Right atrium auricular region (tissue), 2 donors: ENCODE data around the gene EXOC3L2. TPM values are rescaled to one million over a fixed set of nuclear protein-coding genes. Genes with fewer than 3 reads are reported as not detected.

ENCODE experiments used
- DNase-seq: peaks from one replicate; pipeline ENCODE4 v3.0.0-alpha.2; 2019; ENCODE audit warnings: low spot score
- H3K27ac ChIP-seq, 2 donors: fragments of 200-600 bp; sonication (generic); 1 replicate in 1 of 2; 2 replicates in 1 of 2; pipeline ENCODE4 v1.5.1; 2016 to 2019
- H3K27me3 ChIP-seq, 2 donors: fragments of 200-600 bp; sonication (generic); one replicate each; pipeline versions ENCODE4 v1.5.1 to v1.6.0; 2017 to 2019
- H3K36me3 ChIP-seq: fragments of 200-600 bp; sonication (generic); one replicate; pipeline ENCODE4 v1.5.1; 2016
- H3K4me1 ChIP-seq, 2 donors: fragments of 200-600 bp; sonication (generic); one replicate each; pipeline versions ENCODE4 v1.5.1 to v1.6.0; 2017 to 2019
- H3K4me3 ChIP-seq, 2 donors: fragments of 200-600 bp; sonication (generic); 1 replicate in 1 of 2; 2 replicates in 1 of 2; pipeline ENCODE4 v1.5.1; 2017 to 2019; ENCODE audit warnings: mild to moderate bottlenecking in 1 of 2, moderate library complexity in 1 of 2
- H3K9me3 ChIP-seq, 2 donors: fragments of 200-600 bp; sonication (generic); one replicate each; pipeline ENCODE4 v1.5.1; 2019
- total RNA-seq, 2 donors: library from RNA; depleted of rRNA; stranded (reverse); fragments of >200 nt; gene quantifications; one replicate each; pipeline ENCODE4 v1.1.0, GENCODE V29; 2016
- TF ChIP-seq, protein P1 (sequence below), 2 donors: fragments of 200-600 bp; sonication (generic); IDR thresholded peaks; one replicate each; pipeline ENCODE4 v1.5.1; 2019; ENCODE audit warnings: antibody characterized with exemption in 2 of 2

Gene EXOC3L2
- total RNA-seq, 2 donors from 2014 or later, result 3.0 to 8.2 TPM

DNA sequence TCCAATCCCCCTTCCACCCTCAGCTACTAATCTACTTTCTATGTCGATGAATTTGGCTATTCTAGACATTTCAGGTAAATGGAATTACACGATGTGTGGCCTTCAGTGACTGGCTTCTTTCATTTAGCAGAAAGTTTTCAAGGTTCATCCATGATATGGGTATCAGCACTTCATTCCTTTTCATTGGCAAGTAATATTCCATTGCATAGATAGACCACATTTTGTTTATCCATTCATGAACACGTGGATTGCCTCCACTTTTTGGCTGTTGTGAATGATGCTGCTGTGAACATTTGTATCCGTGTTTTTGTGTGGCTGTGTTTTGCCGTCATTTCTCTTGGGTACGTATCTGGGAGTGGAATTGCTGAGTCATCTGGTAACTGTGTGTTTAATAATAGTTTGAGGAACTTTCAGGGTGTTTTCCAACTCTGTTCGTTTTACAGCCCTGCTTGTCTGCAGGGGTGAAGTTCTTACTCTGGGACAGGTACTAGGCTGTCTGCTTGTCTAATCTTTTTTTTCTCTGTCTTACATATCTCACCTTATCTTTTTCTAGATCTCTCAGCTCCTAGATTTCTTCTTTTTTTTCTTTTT is 38.3 kb upstream of the EXOC3L2 start:
- no peak overlapping the region for H3K4me3 ChIP-seq
- H3K36me3 ChIP-seq, result peaks cover 51% of the 10 kb centered on the region
- DNase-seq, result no peak
- H3K4me1 ChIP-seq, result no peaks in the 10 kb centered on the region
- H3K27ac ChIP-seq, result no peak overlapping the region
- no peaks in the 10 kb centered on the region for H3K27me3 ChIP-seq
- H3K9me3 ChIP-seq, result no peaks in the 10 kb centered on the region
- TF ChIP-seq, protein P1, sequence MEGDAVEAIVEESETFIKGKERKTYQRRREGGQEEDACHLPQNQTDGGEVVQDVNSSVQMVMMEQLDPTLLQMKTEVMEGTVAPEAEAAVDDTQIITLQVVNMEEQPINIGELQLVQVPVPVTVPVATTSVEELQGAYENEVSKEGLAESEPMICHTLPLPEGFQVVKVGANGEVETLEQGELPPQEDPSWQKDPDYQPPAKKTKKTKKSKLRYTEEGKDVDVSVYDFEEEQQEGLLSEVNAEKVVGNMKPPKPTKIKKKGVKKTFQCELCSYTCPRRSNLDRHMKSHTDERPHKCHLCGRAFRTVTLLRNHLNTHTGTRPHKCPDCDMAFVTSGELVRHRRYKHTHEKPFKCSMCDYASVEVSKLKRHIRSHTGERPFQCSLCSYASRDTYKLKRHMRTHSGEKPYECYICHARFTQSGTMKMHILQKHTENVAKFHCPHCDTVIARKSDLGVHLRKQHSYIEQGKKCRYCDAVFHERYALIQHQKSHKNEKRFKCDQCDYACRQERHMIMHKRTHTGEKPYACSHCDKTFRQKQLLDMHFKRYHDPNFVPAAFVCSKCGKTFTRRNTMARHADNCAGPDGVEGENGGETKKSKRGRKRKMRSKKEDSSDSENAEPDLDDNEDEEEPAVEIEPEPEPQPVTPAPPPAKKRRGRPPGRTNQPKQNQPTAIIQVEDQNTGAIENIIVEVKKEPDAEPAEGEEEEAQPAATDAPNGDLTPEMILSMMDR (IDR thresholded peaks at IDR 0.05), result no peak

DNA sequence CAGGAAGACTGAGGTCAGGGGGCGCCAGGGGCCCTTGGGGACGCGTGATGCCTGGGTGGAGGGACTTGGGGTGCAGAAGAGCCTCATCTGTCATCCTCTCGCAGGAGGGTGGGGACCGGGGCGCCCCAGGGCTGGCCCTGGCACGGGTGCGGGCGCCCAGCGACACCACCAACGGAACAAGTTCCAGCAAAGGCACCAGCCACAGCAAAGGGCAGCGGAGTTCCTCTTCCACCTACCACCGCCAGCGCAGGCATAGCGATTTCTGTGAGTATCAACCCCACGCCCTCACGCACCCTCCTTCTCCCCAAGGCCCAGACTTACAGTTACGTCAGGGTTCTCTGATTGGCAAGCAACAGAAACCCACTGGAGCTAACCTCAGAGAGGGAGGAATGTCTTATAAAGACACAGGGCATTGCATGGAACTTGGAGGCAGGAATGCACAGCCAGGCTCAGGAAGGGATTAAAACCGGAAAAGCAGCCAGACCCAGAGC is 35.3 kb upstream of the EXOC3L2 start:
- TF ChIP-seq, protein P1 (IDR thresholded peaks at IDR 0.05), result no peak
- Histone ChIP-seq H3K36me3 (peaks cover 52% of the 10 kb centered on the region), H3K4me3 (no peak overlapping the region), H3K27me3 (no peaks in the 10 kb centered on the region), H3K9me3 (no peaks in the 10 kb centered on the region), H3K4me1 (no peaks in the 10 kb centered on the region), H3K27ac (no peak overlapping the region)
- DNase-seq, result no peak

DNA sequence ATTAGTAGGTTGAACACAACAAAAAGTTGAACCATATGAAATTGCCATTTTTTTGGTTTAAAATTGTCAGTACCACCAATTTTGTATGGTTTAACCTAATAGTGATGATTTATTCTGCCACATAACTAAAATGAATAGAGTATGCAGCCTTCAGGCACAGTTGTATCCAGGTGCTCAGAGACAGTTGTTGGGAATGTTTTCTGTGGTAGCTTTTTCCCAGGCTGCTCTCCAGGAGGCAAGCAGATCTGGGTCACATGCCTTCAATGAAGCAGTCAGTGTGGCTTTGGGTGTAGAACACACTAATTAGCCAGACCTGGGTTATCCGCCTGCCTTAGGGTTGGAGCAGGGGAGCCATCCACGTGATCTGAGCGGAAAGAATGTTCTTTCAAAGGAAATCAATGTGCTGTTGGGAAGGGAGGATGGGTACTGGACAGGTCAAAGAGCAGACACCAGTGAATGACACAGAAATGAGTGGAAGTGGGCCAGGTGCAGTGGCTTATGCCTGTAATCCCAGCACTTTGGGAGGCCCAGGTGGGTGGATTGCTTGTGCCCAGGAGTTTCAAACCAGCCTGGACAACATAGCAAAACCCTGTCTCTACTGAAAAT is 34.5 kb upstream of the EXOC3L2 start:
- TF ChIP-seq, protein P1 (IDR thresholded peaks at IDR 0.05), result no peak
- Histone ChIP-seq H3K9me3 (no peaks in the 10 kb centered on the region), H3K27ac (no peak overlapping the region), H3K27me3 (no peaks in the 10 kb centered on the region), H3K36me3 (peaks cover 55% of the 10 kb centered on the region), H3K4me3 (no peak overlapping the region), H3K4me1 (no peaks in the 10 kb centered on the region)
- DNase-seq, result no peak

DNA sequence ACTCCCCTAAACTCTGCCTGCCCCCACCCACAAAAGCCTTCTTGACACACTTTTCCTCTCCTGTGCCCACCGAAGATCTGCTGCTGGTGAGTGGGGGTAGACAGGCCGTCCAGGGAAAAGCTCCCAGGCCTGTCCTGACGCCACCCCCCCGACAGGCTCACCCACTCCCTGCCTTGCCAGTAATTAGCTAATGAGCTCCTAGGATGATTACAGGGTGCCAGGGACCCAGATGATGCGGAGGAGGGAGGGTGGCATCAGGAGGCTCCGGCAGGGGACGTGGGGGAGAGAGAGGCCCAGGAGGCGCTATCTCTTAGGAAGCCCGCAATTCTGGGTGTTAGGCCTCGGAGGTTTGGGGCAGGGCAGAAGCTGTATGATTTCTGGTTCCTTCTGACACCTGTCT is 32.9 kb upstream of the EXOC3L2 start:
- no peaks in the 10 kb centered on the region for H3K9me3 ChIP-seq
- TF ChIP-seq, protein P1 (IDR thresholded peaks at IDR 0.05), result no peak
- peaks cover 47% of the 10 kb centered on the region for H3K36me3 ChIP-seq
- H3K27me3 ChIP-seq, result no peaks in the 10 kb centered on the region
- no peak overlapping the region for H3K27ac ChIP-seq
- no peak for DNase-seq
- H3K4me1 ChIP-seq, result no peaks in the 10 kb centered on the region
- H3K4me3 ChIP-seq, result no peak overlapping the region

DNA sequence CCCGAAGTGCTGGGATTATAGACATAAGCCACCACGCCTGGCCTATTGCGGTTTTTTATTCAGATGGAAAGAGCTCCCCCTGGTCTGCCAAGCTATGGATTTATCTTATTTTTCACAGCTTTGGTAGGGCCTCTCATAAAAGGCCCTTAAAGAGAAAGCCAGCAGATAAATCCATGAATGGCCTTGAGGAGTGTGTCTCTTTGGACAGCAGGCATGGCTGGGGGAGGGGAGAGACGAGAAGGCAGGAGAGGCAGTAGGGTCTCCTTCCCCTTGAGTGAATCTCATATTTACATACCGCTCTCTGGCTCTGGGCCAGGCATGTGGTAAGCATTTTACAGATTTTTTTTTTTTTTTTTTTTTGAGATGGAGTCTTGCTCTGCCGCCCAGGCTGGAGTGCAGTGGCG is 31.1 kb upstream of the EXOC3L2 start:
- TF ChIP-seq, protein P1 (IDR thresholded peaks at IDR 0.05), result no peak
- Histone ChIP-seq H3K27ac (no peak overlapping the region), H3K27me3 (no peaks in the 10 kb centered on the region), H3K9me3 (no peaks in the 10 kb centered on the region), H3K36me3 (peaks cover 49% of the 10 kb centered on the region), H3K4me1 (no peaks in the 10 kb centered on the region), H3K4me3 (no peak overlapping the region)
- no peak for DNase-seq
